ENCODE data around the gene ZNF679. TPM values are rescaled to one million over a fixed set of nuclear protein-coding genes. Genes with fewer than 3 reads are reported as not detected.

Gene ZNF679
- polyA plus RNA-seq, 1 donor (not counting 4 experiments of a cell fraction or from before 2014, with no cell fraction given), result not detected

DNA sequence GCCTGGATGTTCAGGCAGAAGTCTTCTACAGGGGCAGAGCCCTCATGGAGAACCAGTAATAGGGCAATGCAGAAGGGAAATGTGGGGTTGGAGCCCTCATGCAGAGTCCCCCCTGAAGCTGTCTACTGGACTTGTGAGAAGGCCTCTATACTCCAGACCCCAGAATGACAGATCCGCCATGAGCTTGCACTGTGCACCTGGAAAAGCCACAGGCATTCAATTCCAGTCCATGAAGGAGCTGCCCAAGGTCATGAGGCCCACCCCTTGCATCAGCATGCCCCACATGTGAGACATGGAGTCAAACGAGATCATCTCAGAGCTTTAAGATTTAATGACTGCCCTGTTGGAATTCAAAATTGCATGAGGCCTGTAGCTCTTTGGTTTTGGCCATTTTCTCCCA is 4.9 kb upstream of the ZNF679 start:
- Histone ChIP-seq H3K4me2 (ENCODE audit: control insufficient read depth, extremely low read depth, insufficient read depth, low read depth, low read length) (no peak overlapping the region), H3K27me3 (ENCODE audit: control insufficient read depth, extremely low read depth, insufficient read depth, low read length) (no peaks in the 10 kb centered on the region), H2AFZ (ENCODE audit: control insufficient read depth, low read length) (no peak overlapping the region), H4K20me1 (ENCODE audit: control insufficient read depth, extremely low read depth, insufficient read depth, low read length) (no peaks in the 10 kb centered on the region), H3K36me3 (ENCODE audit: control insufficient read depth in 2 of 2, extremely low read depth in 1 of 2, insufficient read depth in 2 of 2, low read length in 2 of 2) (no peaks in the 10 kb centered on the region), H3K9ac (ENCODE audit: control insufficient read depth, extremely low read depth, insufficient read depth, low read length) (no peak overlapping the region), H3K9me3 (ENCODE audit: control insufficient read depth, low read depth, low read length) (no peaks in the 10 kb centered on the region), H3K79me2 (ENCODE audit: control insufficient read depth, insufficient read depth, low read length) (no peaks in the 10 kb centered on the region), H3K4me1 (ENCODE audit: control insufficient read depth, extremely low read depth, insufficient read depth, low read length) (no peaks in the 10 kb centered on the region), H3K27ac (ENCODE audit: control insufficient read depth, insufficient read depth, low read length) (no peak overlapping the region), H3K9me1 (ENCODE audit: control insufficient read depth, extremely low read depth, insufficient read depth, low read length) (no peaks in the 10 kb centered on the region), H3K4me3 (ENCODE audit: control insufficient read depth in 2 of 3, extremely low read depth in 1 of 3, insufficient read depth in 2 of 3, low read depth in 1 of 3, low read length in 3 of 3) (no peak overlapping the region)
- TF ChIP-seq, protein P1, sequence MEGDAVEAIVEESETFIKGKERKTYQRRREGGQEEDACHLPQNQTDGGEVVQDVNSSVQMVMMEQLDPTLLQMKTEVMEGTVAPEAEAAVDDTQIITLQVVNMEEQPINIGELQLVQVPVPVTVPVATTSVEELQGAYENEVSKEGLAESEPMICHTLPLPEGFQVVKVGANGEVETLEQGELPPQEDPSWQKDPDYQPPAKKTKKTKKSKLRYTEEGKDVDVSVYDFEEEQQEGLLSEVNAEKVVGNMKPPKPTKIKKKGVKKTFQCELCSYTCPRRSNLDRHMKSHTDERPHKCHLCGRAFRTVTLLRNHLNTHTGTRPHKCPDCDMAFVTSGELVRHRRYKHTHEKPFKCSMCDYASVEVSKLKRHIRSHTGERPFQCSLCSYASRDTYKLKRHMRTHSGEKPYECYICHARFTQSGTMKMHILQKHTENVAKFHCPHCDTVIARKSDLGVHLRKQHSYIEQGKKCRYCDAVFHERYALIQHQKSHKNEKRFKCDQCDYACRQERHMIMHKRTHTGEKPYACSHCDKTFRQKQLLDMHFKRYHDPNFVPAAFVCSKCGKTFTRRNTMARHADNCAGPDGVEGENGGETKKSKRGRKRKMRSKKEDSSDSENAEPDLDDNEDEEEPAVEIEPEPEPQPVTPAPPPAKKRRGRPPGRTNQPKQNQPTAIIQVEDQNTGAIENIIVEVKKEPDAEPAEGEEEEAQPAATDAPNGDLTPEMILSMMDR (optimal IDR thresholded peaks at IDR 0.05 in 1 of 3, IDR thresholded peaks at IDR 0.05 in 1 of 3, conservative IDR thresholded peaks at IDR 0.05 in 1 of 3; ENCODE audit: extremely low read depth in 1 of 3, insufficient read depth in 2 of 3, low read length in 3 of 3), result no peak
- no peak for TF ChIP-seq EZH2 (IDR thresholded peaks at IDR 0.05; ENCODE audit: low read length)
- DNase-seq (ENCODE audit: low read depth, low spot score), result no peak
- dilution Hi-C loops (cut with MboI; ENCODE audit: extremely low pct_ligation_motif_present, low sequenced_read_pairs), result no loop called here
- FAIRE-seq, result no peak

DNA sequence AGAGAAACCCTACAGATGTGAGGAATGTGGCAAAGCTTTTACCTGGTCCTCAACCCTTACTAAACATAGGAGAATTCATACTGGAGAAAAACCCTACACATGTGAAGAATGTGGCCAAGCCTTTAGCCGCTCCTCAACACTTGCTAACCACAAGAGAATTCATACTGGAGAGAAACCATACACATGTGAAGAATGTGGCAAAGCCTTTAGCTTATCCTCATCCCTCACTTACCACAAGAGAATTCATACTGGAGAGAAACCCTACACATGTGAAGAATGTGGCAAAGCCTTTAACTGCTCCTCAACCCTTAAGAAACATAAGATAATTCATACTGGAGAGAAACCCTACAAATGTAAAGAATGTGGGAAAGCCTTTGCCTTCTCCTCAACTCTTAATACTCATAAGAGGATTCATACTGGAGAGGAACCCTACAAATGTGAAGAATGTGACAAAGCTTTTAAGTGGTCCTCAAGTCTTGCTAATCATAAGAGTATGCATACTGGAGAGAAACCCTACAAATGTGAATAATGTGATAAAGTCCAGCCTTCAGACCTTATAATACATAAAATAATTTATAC is 38.2 kb downstream of the ZNF679 start:
- dilution Hi-C loops (cut with MboI; ENCODE audit: extremely low pct_ligation_motif_present, low sequenced_read_pairs), result no loop called here
- no peaks in the 10 kb centered on the region for H3K9me1 ChIP-seq (ENCODE audit: control insufficient read depth, extremely low read depth, insufficient read depth, low read length)
- FAIRE-seq, result no peak

More for the DNA sequence above, 38.2 kb downstream of the ZNF679 start:
- Histone ChIP-seq H3K27me3 (ENCODE audit: control insufficient read depth, extremely low read depth, insufficient read depth, low read length) (no peaks in the 10 kb centered on the region), H3K79me2 (ENCODE audit: control insufficient read depth, insufficient read depth, low read length) (no peaks in the 10 kb centered on the region), H4K20me1 (ENCODE audit: control insufficient read depth, extremely low read depth, insufficient read depth, low read length) (no peaks in the 10 kb centered on the region), H3K4me2 (ENCODE audit: control insufficient read depth, extremely low read depth, insufficient read depth, low read depth, low read length) (no peak overlapping the region), H3K27ac (ENCODE audit: control insufficient read depth, insufficient read depth, low read length) (no peak overlapping the region), H3K36me3 (ENCODE audit: control insufficient read depth in 2 of 2, extremely low read depth in 1 of 2, insufficient read depth in 2 of 2, low read length in 2 of 2) (no peaks in the 10 kb centered on the region), H3K9ac (ENCODE audit: control insufficient read depth, extremely low read depth, insufficient read depth, low read length) (no peak overlapping the region), H3K4me3 (ENCODE audit: control insufficient read depth in 2 of 3, extremely low read depth in 1 of 3, insufficient read depth in 2 of 3, low read depth in 1 of 3, low read length in 3 of 3) (no peak overlapping the region), H2AFZ (ENCODE audit: control insufficient read depth, low read length) (no peak overlapping the region), H3K4me1 (ENCODE audit: control insufficient read depth, extremely low read depth, insufficient read depth, low read length) (no peaks in the 10 kb centered on the region), H3K9me3 (ENCODE audit: control insufficient read depth, low read depth, low read length) (no peaks in the 10 kb centered on the region)
- DNase-seq (ENCODE audit: low read depth, low spot score), result no peak
- TF ChIP-seq EZH2 (IDR thresholded peaks at IDR 0.05; ENCODE audit: low read length), result no peak
- TF ChIP-seq, protein P1 (optimal IDR thresholded peaks at IDR 0.05 in 1 of 3, IDR thresholded peaks at IDR 0.05 in 1 of 3, conservative IDR thresholded peaks at IDR 0.05 in 1 of 3; ENCODE audit: extremely low read depth in 1 of 3, insufficient read depth in 2 of 3, low read length in 3 of 3), result no peak
